WI38 (cell line): ENCODE results near the gene TMC6.

ENCODE experiments used
- H3K4me3 ChIP-seq: 2 replicates; pipeline ENCODE4 v1.5.1; 2011; ENCODE audit warnings: low read depth, mild to moderate bottlenecking, control low read depth, low read length
- CTCF ChIP-seq: IDR thresholded peaks from 2 replicates; pipeline ENCODE4 v1.5.1; 2012; ENCODE audit warnings: low read depth, mild to moderate bottlenecking, control low read depth, low read length

Gene TMC6

GRCh38 chr17:78126895-78127238, 1.7 kb downstream of the TMC6 start:
- no peak for TF ChIP-seq CTCF
- no peak overlapping the region for H3K4me3 ChIP-seq

- TF ChIP-seq CTCF = no peak
- no peak overlapping the region for H3K4me3 ChIP-seq
Observed at GRCh38 chr17:78125976-78126894, 2.3 kb downstream of the TMC6 start.

GRCh38 chr17:78125138-78125913, 3.2 kb downstream of the TMC6 start:
- TF ChIP-seq CTCF = no peak

GRCh38 chr17:78124836-78125137, 3.8 kb downstream of the TMC6 start:
- H3K4me3 ChIP-seq = no peak overlapping the region
- no peak for TF ChIP-seq CTCF

More at GRCh38 chr17:78125138-78125913, 3.2 kb downstream of the TMC6 start:
- no peak overlapping the region for H3K4me3 ChIP-seq

- no peak for TF ChIP-seq CTCF
- no peak overlapping the region for H3K4me3 ChIP-seq
Observed at GRCh38 chr17:78124081-78124835, 4.3 kb downstream of the TMC6 start.

GRCh38 chr17:78123258-78123929, 5.2 kb downstream of the TMC6 start:
- no peak for TF ChIP-seq CTCF
- no peak overlapping the region for H3K4me3 ChIP-seq
